Duodenal mucosa (tissue), 2 donors: ENCODE results near the gene TMEM132C.

Experiments used
- H3K27ac ChIP-seq: one replicate; pipeline ENCODE4 v1.7.0; 2013; ENCODE audit warnings: low read depth, low read length
- H3K27me3 ChIP-seq, 2 donors: one replicate each; pipeline ENCODE4 v1.7.0; 2013; ENCODE audit warnings: low read length in 2 of 2, control low read depth in 1 of 2; ENCODE audit not compliant: insufficient read depth in 2 of 2, control insufficient read depth in 1 of 2
- H3K36me3 ChIP-seq, 2 donors: one replicate each; pipeline ENCODE4 v1.7.0; 2013; ENCODE audit warnings: low read length in 2 of 2, control low read depth in 1 of 2; ENCODE audit not compliant: insufficient read depth in 2 of 2, control insufficient read depth in 1 of 2
- H3K4me1 ChIP-seq, 2 donors: one replicate each; pipeline ENCODE4 v1.7.0; 2013; ENCODE audit warnings: low read length in 2 of 2, control low read depth in 1 of 2; ENCODE audit not compliant: insufficient read depth in 2 of 2, control insufficient read depth in 1 of 2
- H3K4me3 ChIP-seq, 2 donors: one replicate each; pipeline ENCODE4 v1.7.0; 2013; ENCODE audit warnings: low read length in 2 of 2, low read depth in 1 of 2
- H3K9ac ChIP-seq, 2 donors: one replicate each; pipeline ENCODE4 v1.7.0; 2013; ENCODE audit warnings: low read length in 2 of 2, low read depth in 1 of 2
- H3K9me3 ChIP-seq, 2 donors: one replicate each; pipeline ENCODE4 v1.7.0; 2013; ENCODE audit warnings: low read length in 2 of 2, control low read depth in 1 of 2; ENCODE audit not compliant: control insufficient read depth in 1 of 2

TMEM132C gene

DNA sequence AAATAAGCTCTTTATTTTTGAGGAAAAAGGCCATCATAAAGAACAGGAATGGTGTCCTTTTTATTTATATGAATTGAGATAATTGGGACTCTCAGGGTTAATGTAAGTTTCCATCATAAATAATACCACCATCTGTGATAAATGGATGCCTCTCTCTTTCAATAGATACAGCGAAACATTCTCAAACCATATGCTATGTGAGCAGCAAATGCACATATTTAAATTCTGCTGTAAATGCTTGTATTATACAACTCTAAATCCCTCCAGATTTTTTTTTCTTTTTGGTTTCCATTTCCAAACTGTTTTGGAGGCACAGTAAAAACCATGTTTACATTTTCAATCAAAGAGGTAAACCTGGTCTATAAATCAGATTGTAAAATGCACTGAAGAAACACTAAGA is 132.3 kb downstream of the TMEM132C start:
- H3K27ac ChIP-seq, result no peak overlapping the region
- no peaks in the 10 kb centered on the region for H3K9me3 ChIP-seq
- H3K27me3 ChIP-seq, result no peaks in the 10 kb centered on the region
- no peak overlapping the region for H3K4me3 ChIP-seq
- H3K4me1 ChIP-seq, result no peaks in the 10 kb centered on the region
- H3K9ac ChIP-seq, result no peak overlapping the region
- no peaks in the 10 kb centered on the region for H3K36me3 ChIP-seq

- Histone ChIP-seq H3K4me1 (no peaks in the 10 kb centered on the region), H3K27ac (no peak overlapping the region), H3K36me3 (no peaks in the 10 kb centered on the region)
Observed at GRCh38 chr12:128402486-128403243, 135.7 kb downstream of the TMEM132C start.

DNA sequence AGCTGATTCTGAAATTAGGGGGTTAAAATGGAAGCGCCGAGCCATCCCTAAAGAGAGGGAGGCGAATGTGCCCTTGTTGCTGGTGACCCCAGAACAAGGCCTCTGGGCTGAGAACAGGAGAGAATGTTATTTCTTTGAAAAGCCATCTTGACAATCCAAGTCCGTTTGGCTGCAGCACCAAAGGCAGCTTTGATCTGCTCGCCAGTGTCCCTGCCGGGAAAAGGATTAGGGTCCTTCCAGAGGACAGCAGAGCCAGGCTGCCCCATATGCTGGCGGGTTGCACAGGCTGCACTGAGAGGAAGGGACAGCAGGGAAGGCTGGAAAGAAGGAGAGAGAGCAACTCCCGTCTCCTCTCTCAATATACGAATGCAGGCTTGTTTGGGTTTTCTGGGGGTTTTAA is 141.7 kb downstream of the TMEM132C start:
- H3K4me3 ChIP-seq, result no peak overlapping the region
- H3K9me3 ChIP-seq, result no peaks in the 10 kb centered on the region
- H3K27me3 ChIP-seq, result no peaks in the 10 kb centered on the region
- no peaks in the 10 kb centered on the region for H3K36me3 ChIP-seq
- H3K27ac ChIP-seq, result no peak overlapping the region
- no peaks in the 10 kb centered on the region for H3K4me1 ChIP-seq
- H3K9ac ChIP-seq, result no peak overlapping the region

More at GRCh38 chr12:128402486-128403243, 135.7 kb downstream of the TMEM132C start:
- Histone ChIP-seq H3K9me3 (no peaks in the 10 kb centered on the region), H3K9ac (no peak overlapping the region), H3K27me3 (no peaks in the 10 kb centered on the region), H3K4me3 (no peak overlapping the region)

DNA sequence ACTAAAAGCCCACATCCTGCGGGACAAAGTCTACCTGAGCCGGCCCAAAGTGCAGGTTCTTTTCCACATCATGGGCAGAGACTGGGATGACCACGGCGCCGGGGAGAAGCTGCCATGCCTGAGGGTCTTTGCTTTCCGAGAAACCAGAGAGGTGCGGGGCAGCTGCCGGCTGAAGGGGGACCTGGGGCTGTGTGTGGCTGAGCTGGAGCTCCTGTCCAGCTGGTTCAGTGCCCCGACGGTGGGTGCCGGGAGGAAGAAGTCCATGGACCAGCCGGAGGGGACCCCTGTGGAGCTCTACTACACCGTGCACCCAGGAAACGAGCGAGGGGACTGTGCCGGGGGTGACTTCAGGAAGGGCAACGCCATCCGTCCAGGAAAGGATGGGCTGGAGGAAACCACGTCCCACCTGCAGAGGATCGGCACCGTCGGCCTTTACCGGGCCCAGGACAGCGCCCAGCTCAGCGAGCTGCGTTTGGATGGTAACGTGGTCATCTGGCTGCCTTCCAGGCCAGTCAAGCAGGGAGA is 148.1 kb downstream of the TMEM132C start:
- H3K36me3 ChIP-seq, result no peaks in the 10 kb centered on the region
- no peaks in the 10 kb centered on the region for H3K9me3 ChIP-seq
- no peaks in the 10 kb centered on the region for H3K27me3 ChIP-seq
- no peak overlapping the region for H3K27ac ChIP-seq
- no peak overlapping the region for H3K9ac ChIP-seq
- no peak overlapping the region for H3K4me3 ChIP-seq
- no peaks in the 10 kb centered on the region for H3K4me1 ChIP-seq

DNA sequence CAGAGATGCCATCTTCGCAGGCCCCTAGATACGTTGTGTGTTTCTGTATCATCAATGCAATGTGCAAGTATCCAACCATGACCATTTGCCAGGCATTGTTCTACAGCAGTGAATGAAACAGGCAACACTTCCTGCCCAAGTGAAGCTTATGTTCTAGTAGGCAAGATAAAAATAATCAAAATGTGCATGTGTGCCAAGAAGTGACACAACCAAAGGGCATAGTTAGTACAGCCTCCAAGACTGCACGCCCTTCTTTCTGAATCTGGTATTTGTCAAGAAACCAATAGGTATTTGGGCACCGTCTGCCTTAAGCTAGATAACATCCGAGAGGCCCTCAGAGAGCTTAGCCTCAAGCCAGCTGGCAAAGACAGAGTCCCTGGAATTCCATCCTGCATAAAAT is 152.0 kb downstream of the TMEM132C start:
- Histone ChIP-seq H3K27ac (no peak overlapping the region), H3K4me1 (no peaks in the 10 kb centered on the region), H3K36me3 (no peaks in the 10 kb centered on the region), H3K27me3 (no peaks in the 10 kb centered on the region), H3K9me3 (no peaks in the 10 kb centered on the region), H3K4me3 (no peak overlapping the region), H3K9ac (no peak overlapping the region)

- Histone ChIP-seq H3K36me3 (no peaks in the 10 kb centered on the region), H3K27ac (no peak overlapping the region), H3K27me3 (no peaks in the 10 kb centered on the region), H3K4me1 (no peaks in the 10 kb centered on the region), H3K9me3 (no peaks in the 10 kb centered on the region), H3K4me3 (no peak overlapping the region), H3K9ac (no peak overlapping the region)
Observed at GRCh38 chr12:128420163-128420562, 153.2 kb downstream of the TMEM132C start.

DNA sequence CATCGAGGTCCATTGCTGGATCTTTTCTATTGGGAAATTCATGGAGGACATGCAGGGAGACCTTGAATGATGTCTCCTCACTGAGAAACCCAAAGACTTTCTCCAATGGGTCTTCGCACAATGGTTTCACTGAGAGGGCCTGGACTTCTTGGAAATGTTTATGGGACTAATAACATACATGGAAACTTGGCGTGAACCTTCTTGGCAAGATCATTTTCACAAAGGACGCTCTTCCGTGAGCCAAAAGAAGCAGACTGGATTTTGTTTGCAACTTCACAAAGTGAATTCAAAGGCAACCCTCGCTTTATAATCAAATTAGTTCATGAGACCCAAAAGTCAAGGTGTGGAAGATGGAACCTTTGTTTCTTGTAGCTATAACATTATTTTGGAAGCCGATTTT is 154.4 kb downstream of the TMEM132C start:
- no peak overlapping the region for H3K27ac ChIP-seq
- no peak overlapping the region for H3K9ac ChIP-seq
- H3K9me3 ChIP-seq, result no peaks in the 10 kb centered on the region
- H3K36me3 ChIP-seq, result no peaks in the 10 kb centered on the region
- H3K27me3 ChIP-seq, result no peaks in the 10 kb centered on the region
- no peaks in the 10 kb centered on the region for H3K4me1 ChIP-seq
- no peak overlapping the region for H3K4me3 ChIP-seq

GRCh38 chr12:128423205-128423604 is 156.2 kb downstream of the TMEM132C start:
- Histone ChIP-seq H3K27me3 (no peaks in the 10 kb centered on the region), H3K9ac (no peak overlapping the region)

GRCh38 chr12:128424931-128425431 is 158.0 kb downstream of the TMEM132C start:
- Histone ChIP-seq H3K36me3 (no peaks in the 10 kb centered on the region), H3K9me3 (no peaks in the 10 kb centered on the region), H3K27me3 (no peaks in the 10 kb centered on the region), H3K9ac (no peak overlapping the region), H3K4me1 (no peaks in the 10 kb centered on the region), H3K4me3 (no peak overlapping the region), H3K27ac (no peak overlapping the region)

More at GRCh38 chr12:128423205-128423604, 156.2 kb downstream of the TMEM132C start:
- Histone ChIP-seq H3K4me1 (no peaks in the 10 kb centered on the region), H3K36me3 (no peaks in the 10 kb centered on the region), H3K4me3 (no peak overlapping the region), H3K9me3 (no peaks in the 10 kb centered on the region), H3K27ac (no peak overlapping the region)

DNA sequence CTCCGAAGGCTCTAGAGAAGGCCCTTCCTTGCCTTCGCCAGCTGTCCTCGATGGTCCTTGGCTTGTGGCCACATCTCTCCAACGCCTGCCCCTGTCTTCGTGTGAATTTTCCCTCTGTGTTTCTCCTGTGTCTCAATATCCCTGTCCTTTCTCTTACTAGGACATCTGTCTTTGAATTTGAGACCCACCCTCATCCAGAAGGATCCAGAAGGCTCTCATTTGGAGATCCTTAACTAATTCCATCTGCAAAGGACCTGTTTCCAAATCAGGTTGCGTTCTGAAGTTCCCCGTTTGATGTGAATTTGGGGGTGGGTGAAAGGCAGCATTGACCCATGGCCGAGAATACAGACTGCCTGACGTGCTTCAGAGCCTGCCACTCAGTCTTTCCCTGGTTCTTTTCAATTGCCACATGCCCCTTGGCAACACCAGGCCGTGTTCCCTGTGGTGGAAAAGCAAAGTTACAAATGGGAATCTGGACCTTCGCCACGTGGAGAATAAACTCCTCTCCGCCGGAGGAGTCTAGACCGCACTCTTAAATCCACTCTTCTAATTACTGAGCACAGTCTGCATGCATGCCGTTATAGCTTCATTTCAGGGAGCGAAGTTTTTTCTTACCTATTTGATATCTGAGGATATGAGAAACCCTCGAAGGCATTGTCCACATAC is 158.8 kb downstream of the TMEM132C start:
- no peaks in the 10 kb centered on the region for H3K4me1 ChIP-seq
- H3K36me3 ChIP-seq, result no peaks in the 10 kb centered on the region
- H3K4me3 ChIP-seq, result no peak overlapping the region
- no peak overlapping the region for H3K9ac ChIP-seq
- H3K27ac ChIP-seq, result no peak overlapping the region
- no peaks in the 10 kb centered on the region for H3K9me3 ChIP-seq
- no peaks in the 10 kb centered on the region for H3K27me3 ChIP-seq
